ENCODE results near the gene RALGPS2. TPM values are rescaled to one million over a fixed set of nuclear protein-coding genes. Genes with fewer than 3 reads are reported as not detected.

RALGPS2 gene
- total and polyA plus RNA-seq, 2 of the 13 experiments (the other 11 are each of a cell fraction or from before 2014, with no cell fraction given): 15.6 to 36.0 TPM

- TF ChIP-seq ZBTB37 (CRISPR knock-in tag; IDR thresholded peaks at IDR 0.05) (no peak), ZNF251 (CRISPR knock-in tag; IDR thresholded peaks at IDR 0.05) (no peak), HMGXB3 (CRISPR knock-in tag; IDR thresholded peaks at IDR 0.05; ENCODE audit: borderline replicate concordance) (no peak), TIGD3 (CRISPR knock-in tag; IDR thresholded peaks at IDR 0.05; ENCODE audit: borderline replicate concordance) (no peak), ZHX2 (IDR thresholded peaks at IDR 0.05; ENCODE audit: low read depth) (no peak), ZHX2 (CRISPR knock-in tag; IDR thresholded peaks at IDR 0.05; ENCODE audit: borderline replicate concordance) (no peak), ELK4 (CRISPR knock-in tag; IDR thresholded peaks at IDR 0.05; ENCODE audit: borderline replicate concordance) (no peak), SMARCE1 (IDR thresholded peaks at IDR 0.05; ENCODE audit: borderline replicate concordance) (no peak), ZNF3 (CRISPR knock-in tag; IDR thresholded peaks at IDR 0.05) (no peak), IRX3 (CRISPR knock-in tag; IDR thresholded peaks at IDR 0.05; ENCODE audit: borderline replicate concordance, low read depth) (no peak), AKAP8 (CRISPR knock-in tag; IDR thresholded peaks at IDR 0.05) (no peak), ZNF44 (CRISPR knock-in tag; IDR thresholded peaks at IDR 0.05) (no peak), CBX5 (CRISPR knock-in tag; IDR thresholded peaks at IDR 0.05; ENCODE audit: borderline replicate concordance) (no peak), SP140L (CRISPR knock-in tag; IDR thresholded peaks at IDR 0.05; ENCODE audit: borderline replicate concordance) (no peak), XBP1 (CRISPR knock-in tag; IDR thresholded peaks at IDR 0.05) (no peak), SYNCRIP (IDR thresholded peaks at IDR 0.05; ENCODE audit: insufficient read depth, low read depth, low read length) (no peak)
Measured at GRCh38 chr1:178682429-178682828, 42.6 kb upstream of the RALGPS2 start (continued).

All from HepG2 (cell line).